Rectal smooth muscle tissue (tissue), 1 donor: ENCODE results near the gene RUFY4.

Experiments
- H3K27ac ChIP-seq: one replicate; pipeline ENCODE4 v1.7.0; 2013; ENCODE audit warnings: low read depth, low read length, inconsistent platforms
- H3K27me3 ChIP-seq: one replicate; pipeline ENCODE4 v1.7.0; 2013; ENCODE audit warnings: low read length; ENCODE audit not compliant: control insufficient read depth, insufficient read depth
- H3K36me3 ChIP-seq: one replicate; pipeline ENCODE4 v1.7.0; 2013; ENCODE audit warnings: low read length; ENCODE audit not compliant: control insufficient read depth, insufficient read depth
- H3K4me1 ChIP-seq: one replicate; pipeline ENCODE4 v1.7.0; 2013; ENCODE audit warnings: low read length; ENCODE audit not compliant: control insufficient read depth, insufficient read depth
- H3K4me3 ChIP-seq: one replicate; pipeline ENCODE4 v1.7.0; 2013; ENCODE audit warnings: low read length
- H3K9ac ChIP-seq: one replicate; pipeline ENCODE4 v1.7.0; 2013; ENCODE audit warnings: low read length

The RUFY4 gene

GRCh38 chr2:218047536-218048225, 21.4 kb upstream of the RUFY4 start:
- no peak overlapping the region for H3K27ac ChIP-seq
- H3K27me3 ChIP-seq = no peaks in the 10 kb centered on the region
- H3K4me3 ChIP-seq = no peak overlapping the region
- no peaks in the 10 kb centered on the region for H3K36me3 ChIP-seq
- H3K4me1 ChIP-seq = no peaks in the 10 kb centered on the region
- no peak overlapping the region for H3K9ac ChIP-seq

GRCh38 chr2:218051903-218052302, 17.1 kb upstream of the RUFY4 start:
- no peak overlapping the region for H3K9ac ChIP-seq
- H3K27me3 ChIP-seq = no peaks in the 10 kb centered on the region
- no peaks in the 10 kb centered on the region for H3K36me3 ChIP-seq
- no peaks in the 10 kb centered on the region for H3K4me1 ChIP-seq
- H3K4me3 ChIP-seq = no peak overlapping the region
- no peak overlapping the region for H3K27ac ChIP-seq

GRCh38 chr2:218059289-218059688, 9.8 kb upstream of the RUFY4 start:
- Histone ChIP-seq H3K27ac (no peak overlapping the region), H3K9ac (no peak overlapping the region), H3K27me3 (no peaks in the 10 kb centered on the region)

GRCh38 chr2:218060118-218060517, 8.9 kb upstream of the RUFY4 start:
- no peaks in the 10 kb centered on the region for H3K36me3 ChIP-seq
- no peaks in the 10 kb centered on the region for H3K27me3 ChIP-seq
- no peak overlapping the region for H3K9ac ChIP-seq
- H3K27ac ChIP-seq = no peak overlapping the region
- no peak overlapping the region for H3K4me3 ChIP-seq
- H3K4me1 ChIP-seq = peaks cover 5% of the 10 kb centered on the region

More at GRCh38 chr2:218059289-218059688, 9.8 kb upstream of the RUFY4 start:
- H3K4me1 ChIP-seq = peaks cover 5% of the 10 kb centered on the region
- H3K4me3 ChIP-seq = no peak overlapping the region
- no peaks in the 10 kb centered on the region for H3K36me3 ChIP-seq

GRCh38 chr2:218060950-218061660, 7.9 kb upstream of the RUFY4 start:
- no peaks in the 10 kb centered on the region for H3K27me3 ChIP-seq
- H3K27ac ChIP-seq = no peak overlapping the region
- H3K4me3 ChIP-seq = no peak overlapping the region
- peaks cover 5% of the 10 kb centered on the region for H3K4me1 ChIP-seq
- H3K9ac ChIP-seq = no peak overlapping the region
- no peaks in the 10 kb centered on the region for H3K36me3 ChIP-seq

- Histone ChIP-seq H3K4me1 (peaks cover 6% of the 10 kb centered on the region), H3K4me3 (no peak overlapping the region), H3K27ac (no peak overlapping the region), H3K9ac (no peak overlapping the region), H3K36me3 (no peaks in the 10 kb centered on the region), H3K27me3 (peaks cover 3% of the 10 kb centered on the region)
These were observed 5.6 kb upstream of the RUFY4 start for GRCh38 chr2:218063486-218063885.

GRCh38 chr2:218063896-218064295, 5.2 kb upstream of the RUFY4 start:
- no peak overlapping the region for H3K9ac ChIP-seq
- H3K27ac ChIP-seq = no peak overlapping the region
- peaks cover 8% of the 10 kb centered on the region for H3K4me1 ChIP-seq
- H3K27me3 ChIP-seq = peaks cover 3% of the 10 kb centered on the region
- H3K4me3 ChIP-seq = no peak overlapping the region
- no peaks in the 10 kb centered on the region for H3K36me3 ChIP-seq

- Histone ChIP-seq H3K4me3 (no peak overlapping the region), H3K27ac (no peak overlapping the region), H3K4me1 (peaks cover 3% of the 10 kb centered on the region)
These were observed 3.6 kb upstream of the RUFY4 start for GRCh38 chr2:218065239-218066006.

GRCh38 chr2:218066926-218067515, 2.0 kb upstream of the RUFY4 start:
- H3K4me3 ChIP-seq = no peak overlapping the region
- H3K9ac ChIP-seq = no peak overlapping the region
- H3K36me3 ChIP-seq = no peaks in the 10 kb centered on the region
- no peak overlapping the region for H3K27ac ChIP-seq
- peaks cover 3% of the 10 kb centered on the region for H3K27me3 ChIP-seq
- peaks cover 3% of the 10 kb centered on the region for H3K4me1 ChIP-seq

More at GRCh38 chr2:218065239-218066006, 3.6 kb upstream of the RUFY4 start:
- H3K36me3 ChIP-seq = no peaks in the 10 kb centered on the region
- H3K27me3 ChIP-seq = peaks cover 3% of the 10 kb centered on the region
- H3K9ac ChIP-seq = no peak overlapping the region

- Histone ChIP-seq H3K27me3 (peaks cover 3% of the 10 kb centered on the region), H3K27ac (no peak overlapping the region), H3K9ac (no peak overlapping the region), H3K36me3 (no peaks in the 10 kb centered on the region), H3K4me1 (peaks cover 3% of the 10 kb centered on the region), H3K4me3 (no peak overlapping the region)
These were observed 1.5 kb upstream of the RUFY4 start for GRCh38 chr2:218067523-218067922.

- no peak overlapping the region for H3K9ac ChIP-seq
- peaks cover 3% of the 10 kb centered on the region for H3K4me1 ChIP-seq
- H3K27ac ChIP-seq = no peak overlapping the region
- H3K36me3 ChIP-seq = no peaks in the 10 kb centered on the region
- no peak overlapping the region for H3K4me3 ChIP-seq
- H3K27me3 ChIP-seq = peaks cover 3% of the 10 kb centered on the region
These were observed 700 bp downstream of the RUFY4 start for GRCh38 chr2:218069606-218070300.

- Histone ChIP-seq H3K27ac (no peak overlapping the region), H3K9ac (no peak overlapping the region), H3K4me1 (peaks cover 3% of the 10 kb centered on the region), H3K27me3 (peaks cover 3% of the 10 kb centered on the region), H3K36me3 (no peaks in the 10 kb centered on the region), H3K4me3 (no peak overlapping the region)
These were observed 1.5 kb downstream of the RUFY4 start for GRCh38 chr2:218070587-218070986.
